OCI-LY7 (cell line): ENCODE results near the gene SMYD3.

Source experiments
- EZH2phosphoT487 ChIP-seq: fragments of 200-600 bp; sonication (generic); IDR thresholded peaks from 2 replicates; pipeline ENCODE4 v1.6.1; 2018; ENCODE audit warnings: low read depth, borderline replicate concordance, mild to moderate bottlenecking, mixed run types, antibody characterized with exemption, low read length, moderate library complexity, mixed read lengths
- TF ChIP-seq, protein P1 (sequence below): fragments of 200-600 bp; sonication (generic); conservative IDR thresholded peaks from 2 replicates; pipeline ENCODE4 v1.5.1; 2014; ENCODE audit warnings: mild to moderate bottlenecking, antibody characterized with exemption, low read length, moderate library complexity, mixed read lengths

DNA sequence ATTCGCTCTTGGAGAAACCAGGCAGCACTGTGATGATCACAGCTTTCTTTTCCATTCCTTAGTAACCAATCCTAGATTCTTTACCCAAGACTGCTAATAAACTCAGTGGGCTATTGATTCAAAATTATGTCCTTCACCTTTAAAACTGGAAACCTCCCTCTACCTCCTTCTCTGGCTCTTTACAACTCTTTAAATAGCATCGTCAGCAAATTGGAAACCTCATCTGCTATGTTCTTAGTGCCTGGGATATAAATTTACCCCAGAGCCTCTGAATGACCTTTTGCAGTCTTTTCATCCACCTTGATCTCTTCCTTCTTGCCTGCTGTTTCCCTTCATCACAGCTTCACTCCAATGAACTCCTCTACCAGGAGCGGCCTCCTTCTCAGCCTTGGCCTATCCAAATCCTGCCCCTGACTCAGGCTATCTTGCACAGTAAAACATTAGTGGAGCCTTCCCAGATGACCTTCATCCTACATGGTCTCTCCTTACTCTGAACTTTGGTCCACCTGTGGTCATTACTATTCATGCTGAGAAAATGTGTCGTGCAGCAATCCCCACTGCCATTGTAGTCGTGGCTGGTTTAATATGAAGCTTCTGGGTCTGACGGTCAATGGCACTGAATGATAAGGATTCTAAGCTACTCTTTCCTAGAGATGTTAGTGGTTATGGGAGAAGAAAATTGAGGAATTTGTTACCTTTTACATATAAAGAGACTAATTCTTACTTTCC, 644.1 kb downstream of the SMYD3 start:
- TF ChIP-seq, protein P1, sequence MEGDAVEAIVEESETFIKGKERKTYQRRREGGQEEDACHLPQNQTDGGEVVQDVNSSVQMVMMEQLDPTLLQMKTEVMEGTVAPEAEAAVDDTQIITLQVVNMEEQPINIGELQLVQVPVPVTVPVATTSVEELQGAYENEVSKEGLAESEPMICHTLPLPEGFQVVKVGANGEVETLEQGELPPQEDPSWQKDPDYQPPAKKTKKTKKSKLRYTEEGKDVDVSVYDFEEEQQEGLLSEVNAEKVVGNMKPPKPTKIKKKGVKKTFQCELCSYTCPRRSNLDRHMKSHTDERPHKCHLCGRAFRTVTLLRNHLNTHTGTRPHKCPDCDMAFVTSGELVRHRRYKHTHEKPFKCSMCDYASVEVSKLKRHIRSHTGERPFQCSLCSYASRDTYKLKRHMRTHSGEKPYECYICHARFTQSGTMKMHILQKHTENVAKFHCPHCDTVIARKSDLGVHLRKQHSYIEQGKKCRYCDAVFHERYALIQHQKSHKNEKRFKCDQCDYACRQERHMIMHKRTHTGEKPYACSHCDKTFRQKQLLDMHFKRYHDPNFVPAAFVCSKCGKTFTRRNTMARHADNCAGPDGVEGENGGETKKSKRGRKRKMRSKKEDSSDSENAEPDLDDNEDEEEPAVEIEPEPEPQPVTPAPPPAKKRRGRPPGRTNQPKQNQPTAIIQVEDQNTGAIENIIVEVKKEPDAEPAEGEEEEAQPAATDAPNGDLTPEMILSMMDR = no peak
- TF ChIP-seq EZH2phosphoT487 = no peak
